GM13977 (cell line): ENCODE data around the gene MYBPC2.

ENCODE experiments used
- DNase-seq: peaks from one replicate; pipeline ENCODE4 v3.0.0; 2012; ENCODE audit warnings: low spot score
- in situ Hi-C: fragments of 300-500 bp; cut with MboI; formaldehyde crosslinking; loops from one replicate; pipeline ENCODE4 v1.12.0; 2022; ENCODE audit warnings: low sequenced_read_pairs, low pct_unique_long_range_greater_than_20kb, mixed read lengths, inconsistent platforms; ENCODE audit not compliant: unreplicated experiment
- TF ChIP-seq, protein P1 (sequence below): IDR thresholded peaks from 2 replicates; pipeline ENCODE4 v1.5.1; 2012; ENCODE audit warnings: mild to moderate bottlenecking, control low read depth; ENCODE audit not compliant: insufficient read depth; ENCODE audit errors: extremely low read depth, missing control alignments

Gene MYBPC2

DNA sequence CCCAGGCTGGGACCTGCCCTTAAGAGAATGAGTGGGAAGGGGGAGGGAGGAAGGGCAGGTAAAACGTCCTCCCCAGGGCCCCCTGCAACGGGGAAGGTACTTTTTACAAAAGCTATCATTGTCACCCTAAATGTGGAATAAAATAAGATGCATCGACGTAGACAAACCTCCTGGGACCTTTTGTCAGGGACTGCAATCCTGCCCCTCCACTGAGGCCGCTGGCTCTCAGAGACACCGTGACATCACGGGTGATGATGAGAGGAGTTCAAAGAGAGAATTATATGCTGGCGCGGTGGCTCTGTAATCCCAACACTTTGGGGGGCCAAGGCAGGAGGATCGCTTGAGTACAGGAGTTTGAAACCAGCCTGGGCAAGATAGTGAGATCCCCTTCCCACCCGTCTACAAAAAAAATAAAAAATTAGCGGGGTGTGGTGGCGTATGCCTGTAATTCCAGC is 1.8 kb upstream of the MYBPC2 start:
- TF ChIP-seq, protein P1, sequence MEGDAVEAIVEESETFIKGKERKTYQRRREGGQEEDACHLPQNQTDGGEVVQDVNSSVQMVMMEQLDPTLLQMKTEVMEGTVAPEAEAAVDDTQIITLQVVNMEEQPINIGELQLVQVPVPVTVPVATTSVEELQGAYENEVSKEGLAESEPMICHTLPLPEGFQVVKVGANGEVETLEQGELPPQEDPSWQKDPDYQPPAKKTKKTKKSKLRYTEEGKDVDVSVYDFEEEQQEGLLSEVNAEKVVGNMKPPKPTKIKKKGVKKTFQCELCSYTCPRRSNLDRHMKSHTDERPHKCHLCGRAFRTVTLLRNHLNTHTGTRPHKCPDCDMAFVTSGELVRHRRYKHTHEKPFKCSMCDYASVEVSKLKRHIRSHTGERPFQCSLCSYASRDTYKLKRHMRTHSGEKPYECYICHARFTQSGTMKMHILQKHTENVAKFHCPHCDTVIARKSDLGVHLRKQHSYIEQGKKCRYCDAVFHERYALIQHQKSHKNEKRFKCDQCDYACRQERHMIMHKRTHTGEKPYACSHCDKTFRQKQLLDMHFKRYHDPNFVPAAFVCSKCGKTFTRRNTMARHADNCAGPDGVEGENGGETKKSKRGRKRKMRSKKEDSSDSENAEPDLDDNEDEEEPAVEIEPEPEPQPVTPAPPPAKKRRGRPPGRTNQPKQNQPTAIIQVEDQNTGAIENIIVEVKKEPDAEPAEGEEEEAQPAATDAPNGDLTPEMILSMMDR = no peak
- DNase-seq = no peak
- in situ Hi-C loops = no loop called here

DNA sequence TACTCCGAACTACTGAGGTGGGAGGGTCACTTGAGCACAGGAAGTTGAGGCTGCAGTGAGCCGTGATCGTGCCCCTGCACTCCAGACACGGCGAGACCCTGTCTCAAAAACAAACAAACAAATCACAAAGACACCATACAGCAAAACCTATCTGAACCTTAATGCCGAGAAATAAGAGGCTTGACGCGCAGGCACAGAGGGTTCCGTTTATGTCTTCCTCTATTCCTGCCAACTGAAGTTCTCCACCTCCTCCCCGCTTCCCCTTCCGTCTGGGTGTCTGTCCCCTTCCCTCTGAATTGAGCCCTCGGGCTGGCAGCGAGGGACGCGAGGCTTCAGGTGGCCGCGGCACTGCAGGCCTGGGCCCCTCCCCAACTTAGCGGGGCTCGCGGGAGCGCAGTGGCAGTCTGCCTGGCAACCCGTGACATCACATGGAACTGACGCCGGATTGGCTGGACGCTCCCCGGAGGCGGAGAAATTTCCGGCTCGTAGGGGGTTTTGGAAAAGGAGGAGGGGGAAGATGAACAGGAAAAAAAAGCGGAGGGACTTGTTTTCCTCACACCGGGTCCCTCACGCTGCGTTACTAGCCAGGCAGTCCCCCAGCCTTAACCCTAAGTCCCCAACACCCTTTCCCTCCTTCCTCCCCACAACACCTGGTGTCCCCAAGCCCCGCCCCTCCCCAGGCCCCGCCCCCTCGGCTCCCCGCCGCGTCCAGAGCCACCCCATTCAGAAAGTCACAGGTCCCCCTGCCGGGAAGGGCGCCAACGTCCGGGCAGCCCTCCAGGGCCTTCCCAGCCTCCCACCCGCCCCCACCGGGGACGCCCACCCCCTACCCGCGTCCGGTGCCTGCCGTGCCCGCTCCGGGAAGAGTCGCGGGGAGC is 1.1 kb upstream of the MYBPC2 start:
- in situ Hi-C loops = no loop called here
- DNase-seq = peak; percentile 92
- TF ChIP-seq, protein P1 = no peak

DNA sequence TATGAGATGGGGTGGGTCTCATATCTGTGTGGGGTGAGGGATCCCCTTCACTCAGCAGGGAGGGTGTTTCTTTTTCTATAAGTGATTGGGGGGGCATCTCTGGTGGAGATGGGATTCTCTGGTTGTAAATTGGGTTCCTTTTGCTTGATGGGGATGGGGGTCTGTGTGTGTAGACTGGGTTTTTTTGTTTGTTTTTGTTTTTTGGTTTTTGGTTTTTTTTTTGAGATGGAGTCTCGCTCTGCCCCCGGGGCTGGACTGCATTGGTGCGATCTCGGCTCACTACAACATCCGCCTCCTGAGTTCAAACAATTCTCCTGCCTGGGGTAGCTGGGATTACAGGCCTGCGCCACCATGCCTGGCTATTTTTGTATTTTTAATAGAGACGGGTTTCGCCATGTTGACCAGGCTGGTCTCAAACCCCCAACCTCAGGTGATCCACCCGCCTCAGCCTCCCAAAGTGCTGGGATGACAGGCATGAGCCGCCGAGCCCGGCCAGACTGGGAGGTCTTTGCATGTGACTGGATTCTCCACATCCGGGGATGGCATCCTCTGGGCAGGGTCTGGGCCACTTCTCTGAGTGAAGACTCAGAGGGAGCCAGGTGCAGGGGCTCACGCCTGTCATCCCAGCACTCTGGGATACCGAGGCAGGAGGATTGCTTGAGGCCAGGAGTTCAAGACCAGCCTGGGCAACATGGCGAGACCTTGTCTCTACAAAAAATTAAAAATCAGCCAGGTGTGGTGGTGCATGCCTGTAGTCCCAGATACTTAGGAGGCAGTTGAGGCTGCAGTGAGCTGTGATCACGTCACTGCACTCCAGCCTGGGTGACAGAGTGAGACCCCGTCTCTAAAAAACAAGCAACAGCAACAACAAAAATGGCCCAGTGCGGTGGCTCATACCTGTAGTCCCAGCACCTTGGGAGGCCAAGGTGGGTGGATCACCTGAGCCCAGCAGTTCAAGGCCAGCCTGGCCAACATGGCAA is 799 bp downstream of the MYBPC2 start:
- TF ChIP-seq, protein P1 = no peak
- in situ Hi-C loops = no loop called here
- no peak for DNase-seq

- DNase-seq = no peak
Observed at GRCh38 chr19:50434525-50434924, 1.8 kb downstream of the MYBPC2 start.

DNA sequence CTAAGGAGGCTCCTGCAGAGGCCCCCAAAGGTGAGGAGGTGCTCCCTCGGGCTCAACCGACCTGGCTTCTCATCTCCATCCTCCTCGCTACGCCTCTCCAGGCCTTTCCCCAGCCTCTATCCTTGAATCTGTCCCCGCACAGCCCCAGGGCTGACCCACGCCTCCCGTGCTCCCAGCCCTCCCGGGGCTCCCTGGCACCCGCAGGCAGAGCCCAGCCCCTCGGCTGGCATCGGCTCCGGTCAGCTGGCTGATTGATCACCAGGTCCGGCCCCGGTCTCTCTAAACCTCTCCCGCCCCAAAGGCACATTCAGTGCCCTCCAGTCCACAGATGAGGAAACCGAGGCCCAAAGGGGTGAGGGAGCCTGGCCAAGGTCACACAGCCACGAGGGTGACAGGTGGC is 2.5 kb downstream of the MYBPC2 start:
- no peak for DNase-seq
- TF ChIP-seq, protein P1 = no peak
- in situ Hi-C loops = no loop called here

More at GRCh38 chr19:50434525-50434924, 1.8 kb downstream of the MYBPC2 start:
- TF ChIP-seq, protein P1 = no peak
- in situ Hi-C loops = no loop called here

- in situ Hi-C loops = no loop called here
- DNase-seq = no peak
- TF ChIP-seq, protein P1 = no peak
Observed at GRCh38 chr19:50435627-50436026, 2.9 kb downstream of the MYBPC2 start.
